HG02678 (cell line): ENCODE results near the gene CDC42EP3.

Experiments
- ATAC-seq: cut with Tn5 transposase; IDR thresholded peaks from one replicate; pipeline ENCODE4 v1.9.1; 2021; ENCODE audit warnings: mild to moderate bottlenecking, moderate library complexity; ENCODE audit not compliant: unreplicated experiment

CDC42EP3 gene

GRCh38 chr2:37656512-37657423 is 14.7 kb downstream of the CDC42EP3 start:
- no peak for ATAC-seq

GRCh38 chr2:37654932-37655841 is 16.3 kb downstream of the CDC42EP3 start:
- ATAC-seq = peak; percentile 85

- no peak for ATAC-seq
These were observed 17.0 kb downstream of the CDC42EP3 start for GRCh38 chr2:37654419-37654818.

- ATAC-seq = peak; percentile 42
These were observed 17.6 kb downstream of the CDC42EP3 start for GRCh38 chr2:37653805-37654378.

GRCh38 chr2:37653093-37653492 is 18.3 kb downstream of the CDC42EP3 start:
- no peak for ATAC-seq

- ATAC-seq = no peak
These were observed 19.2 kb downstream of the CDC42EP3 start for GRCh38 chr2:37652199-37652640.

- ATAC-seq = no peak
These were observed 20.8 kb downstream of the CDC42EP3 start for GRCh38 chr2:37650548-37651093.

GRCh38 chr2:37649518-37649917 is 21.9 kb downstream of the CDC42EP3 start:
- no peak for ATAC-seq

GRCh38 chr2:37648331-37649011 is 23.0 kb downstream of the CDC42EP3 start:
- no peak for ATAC-seq

- ATAC-seq = no peak
These were observed 23.5 kb downstream of the CDC42EP3 start for GRCh38 chr2:37647971-37648330.

GRCh38 chr2:37645836-37646235 is 25.6 kb downstream of the CDC42EP3 start:
- ATAC-seq = no peak

GRCh38 chr2:37645362-37645761 is 26.1 kb downstream of the CDC42EP3 start:
- no peak for ATAC-seq

- no peak for ATAC-seq
These were observed 27.3 kb downstream of the CDC42EP3 start for GRCh38 chr2:37644191-37644590.

- no peak for ATAC-seq
These were observed 27.7 kb downstream of the CDC42EP3 start for GRCh38 chr2:37643730-37644078.

- no peak for ATAC-seq
These were observed 28.3 kb downstream of the CDC42EP3 start for GRCh38 chr2:37642907-37643729.

- ATAC-seq = no peak
These were observed 29.8 kb downstream of the CDC42EP3 start for GRCh38 chr2:37641582-37642171.

- ATAC-seq = no peak
These were observed 31.8 kb downstream of the CDC42EP3 start for GRCh38 chr2:37639631-37640030.

- ATAC-seq = no peak
These were observed 32.5 kb downstream of the CDC42EP3 start for GRCh38 chr2:37638973-37639372.

GRCh38 chr2:37637985-37638384 is 33.5 kb downstream of the CDC42EP3 start:
- ATAC-seq = no peak
